ENCODE measurements around the gene TAS2R40.

The TAS2R40 gene

GRCh38 chr7:143265017-143265693 is 43.3 kb downstream of the TAS2R40 start:
- H3K4me3 ChIP-seq (ENCODE audit: low read depth, low read length) = no peak overlapping the region
- TF ChIP-seq CTCF (IDR thresholded peaks at IDR 0.05; ENCODE audit: insufficient read depth, low read length, missing control alignments) = no peak

GRCh38 chr7:143269251-143269650 is 47.4 kb downstream of the TAS2R40 start:
- H3K4me3 ChIP-seq (ENCODE audit: low read depth, low read length) = no peak overlapping the region
- TF ChIP-seq CTCF (IDR thresholded peaks at IDR 0.05; ENCODE audit: insufficient read depth, low read length, missing control alignments) = no peak
- ChIA-PET POLR2A (no interaction called here), CTCF (no interaction called here)
- DNase-seq (ENCODE audit: low read depth, low spot score) = no peak

More at GRCh38 chr7:143265017-143265693, 43.3 kb downstream of the TAS2R40 start:
- DNase-seq (ENCODE audit: low read depth, low spot score) = no peak
- ChIA-PET CTCF (interaction anchor here (1.2 to 5.1 kb wide), 2 partner anchors 24 to 144 kb away, joined by 3 to 51 read pairs; no protein-coding TSS in a partner anchor), POLR2A (no interaction called here)

GRCh38 chr7:143271240-143271639 is 49.4 kb downstream of the TAS2R40 start:
- ChIA-PET POLR2A (no interaction called here), CTCF (interaction anchor here (1.0 to 1.8 kb wide), 2 partner anchors 31 to 56 kb away, joined by 5 to 9 read pairs; no protein-coding TSS in a partner anchor)
- no peak for DNase-seq (ENCODE audit: low read depth, low spot score)
- TF ChIP-seq CTCF (IDR thresholded peaks at IDR 0.05; ENCODE audit: insufficient read depth, low read length, missing control alignments) = no peak
- no peak overlapping the region for H3K4me3 ChIP-seq (ENCODE audit: low read depth, low read length)

Measured in AG04449 (cell line).